GM12878 (cell line): ENCODE results near the gene FRK. TPM values are rescaled to one million over a fixed set of nuclear protein-coding genes. Genes with fewer than 3 reads are reported as not detected.

Source experiments
- ATAC-seq: fragments of 200-7000 bp; cut with Tn5 transposase; 3 replicates; pipeline ENCODE4 v1.9.1; 2020; ENCODE audit warnings: mild to moderate bottlenecking, moderate library complexity
- BruUV-seq: library from RNA; stranded (reverse); fragments of 400-500 nt; replicated peaks from 2 replicates; lab custom pipeline; 2021; lab: Mats Ljungman, UMichigan
- CTCF ChIA-PET: fragments of 300-600 bp; sonication (Branson Sonifier 250); formaldehyde crosslinking; extraction: SDS; loops from one replicate; lab custom pipeline; 2021; ENCODE audit warnings: inconsistent platforms; lab: Yijun Ruan, JAX
- POLR2A ChIA-PET: fragments of 350-600 bp; formaldehyde crosslinking; extraction: SDS; loops from one replicate; lab custom pipeline; 2021; ENCODE audit warnings: inconsistent platforms; lab: Charles Lee
- RAD21 ChIA-PET: fragments of 300-600 bp; sonication (Branson Sonifier 250); formaldehyde crosslinking; loops from one replicate; lab custom pipeline; 2023; ENCODE audit warnings: antibody characterized with exemption; ENCODE audit not compliant: unreplicated experiment; lab: Charles Lee
- SMC1A ChIA-PET: fragments of 300-600 bp; sonication (Branson Sonifier 250); formaldehyde crosslinking; loops from one replicate; lab custom pipeline; 2023; ENCODE audit not compliant: unreplicated experiment, uncharacterized antibody; lab: Charles Lee
- DNase-seq: peaks from one replicate; pipeline ENCODE4 v3.0.0-alpha.2; 2011; ENCODE audit warnings: low read depth, low spot score
- FAIRE-seq: peaks from 3 replicates; lab custom pipeline; 2011; peaks lifted over from hg19 to GRCh38; lab: Jason Lieb, UNC
- H2AFZ ChIP-seq: 2 replicates; pipeline ENCODE4 v1.6.0; 2011; ENCODE audit warnings: low read depth, low read length, control low read depth; ENCODE audit not compliant: control insufficient read depth
- H3K27ac ChIP-seq: 2 replicates; pipeline ENCODE4 v1.5.1; 2011; ENCODE audit warnings: control low read depth; ENCODE audit not compliant: control insufficient read depth, insufficient read depth
- H3K27me3 ChIP-seq, 2 experiments: replicated peaks in 1 of 2; 2 replicates each; pipeline versions ENCODE4 v1.6.0 to v1.6.1; 2011; ENCODE audit warnings: low read length in 1 of 2; ENCODE audit not compliant: control insufficient read depth in 2 of 2, insufficient read depth in 2 of 2
- H3K36me3 ChIP-seq, 2 experiments: 2 replicates each; pipeline ENCODE4 v1.5.1; 2011; ENCODE audit warnings: low read length in 1 of 2; ENCODE audit not compliant: control insufficient read depth in 2 of 2, insufficient read depth in 2 of 2
- H3K4me1 ChIP-seq: 2 replicates; pipeline ENCODE4 v1.6.1; 2011; ENCODE audit warnings: mild to moderate bottlenecking, low read length, moderate library complexity, mixed read lengths; ENCODE audit not compliant: control insufficient read depth, insufficient read depth
- H3K4me2 ChIP-seq: 2 replicates; pipeline ENCODE4 v1.6.0; 2011; ENCODE audit warnings: control low read depth; ENCODE audit not compliant: control insufficient read depth, insufficient read depth
- H3K4me3 ChIP-seq: fragments of 200-600 bp; sonication (generic); 2 replicates; pipeline ENCODE4 v1.5.1; 2016
- H3K79me2 ChIP-seq: 2 replicates; pipeline ENCODE4 v1.6.0; 2011; ENCODE audit warnings: low read length; ENCODE audit not compliant: control insufficient read depth, insufficient read depth
- H3K9ac ChIP-seq: 2 replicates; pipeline ENCODE4 v1.8.0; 2011; ENCODE audit warnings: low read length, control low read depth, mixed read lengths; ENCODE audit not compliant: control insufficient read depth, insufficient read depth
- H3K9me3 ChIP-seq: replicated peaks from 3 replicates; pipeline ENCODE4 v1.5.1; 2011; ENCODE audit warnings: mild to moderate bottlenecking, low read length; ENCODE audit not compliant: control insufficient read depth, insufficient read depth
- H4K20me1 ChIP-seq: 2 replicates; pipeline ENCODE4 v1.6.0; 2011; ENCODE audit not compliant: control insufficient read depth, insufficient read depth
- JUND ChIP-seq: IDR thresholded peaks from 2 replicates; pipeline ENCODE4 v1.6.1; 2012; ENCODE audit warnings: low read depth, mild to moderate bottlenecking, low read length, improper control_type of control experiment, moderate library complexity
- MEF2B ChIP-seq: fragments of 450-650 bp; IDR thresholded peaks from 2 replicates; pipeline ENCODE4 v1.6.1; 2018; ENCODE audit warnings: mild to moderate bottlenecking, moderate library complexity; ENCODE audit not compliant: partially characterized antibody, poor library complexity, severe bottlenecking
- MTA3 ChIP-seq: IDR thresholded peaks from 2 replicates; pipeline ENCODE4 v1.6.1; 2012; ENCODE audit warnings: low read length, inconsistent platforms, borderline replicate concordance
- POLR2AphosphoS5 ChIP-seq: IDR thresholded peaks from 2 replicates; pipeline ENCODE4 v1.6.1; 2011; ENCODE audit warnings: mild to moderate bottlenecking, low read length, inconsistent platforms
- SMARCA5 ChIP-seq: fragments of 450-650 bp; IDR thresholded peaks from 2 replicates; pipeline ENCODE4 v1.6.1; 2017; ENCODE audit warnings: mild to moderate bottlenecking
- ZNF687 ChIP-seq: fragments of 450-650 bp; IDR thresholded peaks from 2 replicates; pipeline ENCODE4 v1.6.1; 2017; ENCODE audit warnings: mild to moderate bottlenecking, moderate library complexity
- WGBS: methylation state at CpG from one replicate; pipeline ENCODE4 v1.1.6; 2016; ENCODE audit warnings: low lambda C conversion rate; ENCODE audit not compliant: insufficient replicate concordance, insufficient coverage; ENCODE audit errors: missing lambda C conversion rate; 5-methylcytosine and 5-hydroxymethylcytosine counted together
- in situ Hi-C: fragments of 300-500 bp; cut with MboI; formaldehyde crosslinking; loops from 9 replicates; pipeline ENCODE4 v1.14.3; 2018; ENCODE audit warnings: mixed read lengths
- intact Hi-C: fragments of 100-400 bp; cut with micrococcal nuclease; formaldehyde crosslinking; loops from one replicate; pipeline ENCODE4 v1.14.2; 2022; ENCODE audit not compliant: unreplicated experiment
- polyA plus RNA-seq, 11 experiments: library from polyadenylated mRNA; depleted of rRNA in 4 of 11; unstranded in 6 of 11; stranded (reverse) in 5 of 11; fragments of >200 nt; fragmentation: Nextera tagmentation in 4 of 11; fragmentation: Illumina TruSeq in 1 of 11; extraction: Ambion mirVana in 4 of 11; extraction: Trizol in 1 of 11; gene quantifications; 1 replicate in 1 of 11; 2 replicates in 10 of 11; pipeline versions ENCODE4 v1.2.1 to v1.2.3, GENCODE V29; 2011 to 2016; ENCODE audit warnings: inconsistent platforms in 2 of 11, missing spikeins in 2 of 11, low read depth in 1 of 11
- total RNA-seq, 4 experiments: library from RNA; depleted of rRNA in 3 of 4; stranded (reverse); fragments of >200 nt in 3 of 4; fragmentation: Illumina TruSeq in 1 of 4; extraction: Trizol in 1 of 4; gene quantifications; 2 replicates each; pipeline versions ENCODE4 v1.2.1 to v1.2.3, GENCODE V29; 2013 to 2021
- TF ChIP-seq, protein P1 (sequence below): fragments of 450-650 bp; formaldehyde crosslinking; IDR thresholded peaks from 2 replicates; pipeline ENCODE4 v1.4.0; 2022; ENCODE audit warnings: mild to moderate bottlenecking, moderate library complexity
- TF ChIP-seq, protein P2 (sequence below): IDR thresholded peaks from 2 replicates; pipeline ENCODE4 v1.6.1; 2011; ENCODE audit warnings: low read depth, mild to moderate bottlenecking, low read length, moderate library complexity, borderline replicate concordance; ENCODE audit errors: extremely low read depth
- TF ChIP-seq, protein P3 (sequence below): IDR thresholded peaks from 2 replicates; pipeline ENCODE4 v1.6.1; 2011; ENCODE audit warnings: low read depth, low read length, improper control_type of control experiment, borderline replicate concordance
- TF ChIP-seq, protein P4 (sequence below): fragments of 450-650 bp; IDR thresholded peaks from 2 replicates; pipeline ENCODE4 v1.6.1; 2017; ENCODE audit warnings: antibody characterized with exemption, mild to moderate bottlenecking, moderate library complexity

The FRK gene
- total and polyA plus RNA-seq, 10 of the 15 experiments (the other 5 are each of a cell fraction or from before 2014, with no cell fraction given): 0.29 to 2.4 (median 1.2) TPM

DNA sequence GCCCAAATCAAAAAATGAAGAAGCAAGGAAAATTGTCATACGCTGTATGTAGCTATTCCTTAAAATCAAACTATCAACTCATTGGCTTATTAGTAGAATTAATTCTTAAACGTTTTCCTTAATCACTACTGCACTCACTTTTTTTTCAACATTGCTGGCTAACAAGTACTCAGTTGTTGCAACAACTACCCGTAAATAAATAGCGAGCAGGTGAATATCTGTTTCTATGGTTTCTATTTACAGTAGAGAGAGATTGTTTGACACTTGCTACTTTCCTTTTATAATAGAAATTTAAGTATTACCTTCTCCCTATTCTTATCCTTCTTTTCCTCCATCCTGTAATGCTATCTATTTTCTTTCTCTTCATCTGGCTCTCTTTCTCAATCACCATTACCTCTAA is 25.1 kb downstream of the FRK start:
- Histone ChIP-seq H2AFZ (no peak overlapping the region), H3K36me3 (no peaks in the 10 kb centered on the region), H3K4me1 (no peaks in the 10 kb centered on the region), H3K79me2 (no peaks in the 10 kb centered on the region), H3K27ac (no peak overlapping the region), H3K4me3 (no peak overlapping the region), H4K20me1 (no peaks in the 10 kb centered on the region), H3K9me3 (no peaks in the 10 kb centered on the region; the same call in 2 of the 3 replicates), H3K9ac (no peak overlapping the region), H3K27me3 (no peaks in the 10 kb centered on the region), H3K4me2 (no peak overlapping the region)
- intact Hi-C loops (no loop called here), in situ Hi-C loops (no loop called here)
- FAIRE-seq: no peak
- ATAC-seq: no peak
- BruUV-seq: no TSS peak
- ChIA-PET CTCF (no interaction called here), POLR2A (interaction anchor here (0.6 kb wide), 1 partner anchor 12 kb away, joined by 4 read pairs; no protein-coding TSS in a partner anchor), SMC1A (interaction anchor here (2.3 kb wide), 1 partner anchor 12 kb away, joined by 5 read pairs; no protein-coding TSS in a partner anchor), RAD21 (no interaction called here)
- 81% methylated on average over 4 of the region's 4 CpGs for WGBS
- no peak for DNase-seq
- TF ChIP-seq, protein P1, sequence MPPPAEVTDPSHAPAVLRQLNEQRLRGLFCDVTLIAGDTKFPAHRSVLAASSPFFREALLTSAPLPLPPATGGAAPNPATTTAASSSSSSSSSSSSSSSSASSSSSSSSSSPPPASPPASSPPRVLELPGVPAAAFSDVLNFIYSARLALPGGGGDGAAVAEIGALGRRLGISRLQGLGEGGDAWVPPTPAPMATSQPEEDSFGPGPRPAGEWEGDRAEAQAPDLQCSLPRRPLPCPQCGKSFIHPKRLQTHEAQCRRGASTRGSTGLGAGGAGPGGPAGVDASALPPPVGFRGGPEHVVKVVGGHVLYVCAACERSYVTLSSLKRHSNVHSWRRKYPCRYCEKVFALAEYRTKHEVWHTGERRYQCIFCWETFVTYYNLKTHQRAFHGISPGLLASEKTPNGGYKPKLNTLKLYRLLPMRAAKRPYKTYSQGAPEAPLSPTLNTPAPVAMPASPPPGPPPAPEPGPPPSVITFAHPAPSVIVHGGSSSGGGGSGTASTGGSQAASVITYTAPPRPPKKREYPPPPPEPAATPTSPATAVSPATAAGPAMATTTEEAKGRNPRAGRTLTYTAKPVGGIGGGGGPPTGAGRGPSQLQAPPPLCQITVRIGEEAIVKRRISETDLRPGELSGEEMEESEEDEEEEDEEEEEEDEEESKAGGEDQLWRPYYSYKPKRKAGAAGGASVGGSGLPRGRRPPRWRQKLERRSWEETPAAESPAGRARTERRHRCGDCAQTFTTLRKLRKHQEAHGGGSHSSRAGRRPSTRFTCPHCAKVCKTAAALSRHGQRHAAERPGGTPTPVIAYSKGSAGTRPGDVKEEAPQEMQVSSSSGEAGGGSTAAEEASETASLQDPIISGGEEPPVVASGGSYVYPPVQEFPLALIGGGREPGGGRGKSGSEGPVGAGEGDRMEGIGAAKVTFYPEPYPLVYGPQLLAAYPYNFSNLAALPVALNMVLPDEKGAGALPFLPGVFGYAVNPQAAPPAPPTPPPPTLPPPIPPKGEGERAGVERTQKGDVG (CRISPR knock-in tag): no peak
- TF ChIP-seq, protein P2, sequence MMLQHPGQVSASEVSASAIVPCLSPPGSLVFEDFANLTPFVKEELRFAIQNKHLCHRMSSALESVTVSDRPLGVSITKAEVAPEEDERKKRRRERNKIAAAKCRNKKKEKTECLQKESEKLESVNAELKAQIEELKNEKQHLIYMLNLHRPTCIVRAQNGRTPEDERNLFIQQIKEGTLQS: no peak
- TF ChIP-seq JUND (no peak), ZNF687 (no peak), POLR2AphosphoS5 (no peak), MEF2B (no peak), MTA3 (no peak), SMARCA5 (no peak)
- TF ChIP-seq, protein P3, sequence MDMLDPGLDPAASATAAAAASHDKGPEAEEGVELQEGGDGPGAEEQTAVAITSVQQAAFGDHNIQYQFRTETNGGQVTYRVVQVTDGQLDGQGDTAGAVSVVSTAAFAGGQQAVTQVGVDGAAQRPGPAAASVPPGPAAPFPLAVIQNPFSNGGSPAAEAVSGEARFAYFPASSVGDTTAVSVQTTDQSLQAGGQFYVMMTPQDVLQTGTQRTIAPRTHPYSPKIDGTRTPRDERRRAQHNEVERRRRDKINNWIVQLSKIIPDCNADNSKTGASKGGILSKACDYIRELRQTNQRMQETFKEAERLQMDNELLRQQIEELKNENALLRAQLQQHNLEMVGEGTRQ: no peak
- TF ChIP-seq, protein P4, sequence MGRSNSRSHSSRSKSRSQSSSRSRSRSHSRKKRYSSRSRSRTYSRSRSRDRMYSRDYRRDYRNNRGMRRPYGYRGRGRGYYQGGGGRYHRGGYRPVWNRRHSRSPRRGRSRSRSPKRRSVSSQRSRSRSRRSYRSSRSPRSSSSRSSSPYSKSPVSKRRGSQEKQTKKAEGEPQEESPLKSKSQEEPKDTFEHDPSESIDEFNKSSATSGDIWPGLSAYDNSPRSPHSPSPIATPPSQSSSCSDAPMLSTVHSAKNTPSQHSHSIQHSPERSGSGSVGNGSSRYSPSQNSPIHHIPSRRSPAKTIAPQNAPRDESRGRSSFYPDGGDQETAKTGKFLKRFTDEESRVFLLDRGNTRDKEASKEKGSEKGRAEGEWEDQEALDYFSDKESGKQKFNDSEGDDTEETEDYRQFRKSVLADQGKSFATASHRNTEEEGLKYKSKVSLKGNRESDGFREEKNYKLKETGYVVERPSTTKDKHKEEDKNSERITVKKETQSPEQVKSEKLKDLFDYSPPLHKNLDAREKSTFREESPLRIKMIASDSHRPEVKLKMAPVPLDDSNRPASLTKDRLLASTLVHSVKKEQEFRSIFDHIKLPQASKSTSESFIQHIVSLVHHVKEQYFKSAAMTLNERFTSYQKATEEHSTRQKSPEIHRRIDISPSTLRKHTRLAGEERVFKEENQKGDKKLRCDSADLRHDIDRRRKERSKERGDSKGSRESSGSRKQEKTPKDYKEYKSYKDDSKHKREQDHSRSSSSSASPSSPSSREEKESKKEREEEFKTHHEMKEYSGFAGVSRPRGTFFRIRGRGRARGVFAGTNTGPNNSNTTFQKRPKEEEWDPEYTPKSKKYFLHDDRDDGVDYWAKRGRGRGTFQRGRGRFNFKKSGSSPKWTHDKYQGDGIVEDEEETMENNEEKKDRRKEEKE: no peak
